Measurements from ENCODE around the gene NIPAL4. TPM values are rescaled to one million over a fixed set of nuclear protein-coding genes. Genes with fewer than 3 reads are reported as not detected.

NIPAL4 gene
- total RNA-seq, 1 experiment from 2014 or later = not detected

DNA sequence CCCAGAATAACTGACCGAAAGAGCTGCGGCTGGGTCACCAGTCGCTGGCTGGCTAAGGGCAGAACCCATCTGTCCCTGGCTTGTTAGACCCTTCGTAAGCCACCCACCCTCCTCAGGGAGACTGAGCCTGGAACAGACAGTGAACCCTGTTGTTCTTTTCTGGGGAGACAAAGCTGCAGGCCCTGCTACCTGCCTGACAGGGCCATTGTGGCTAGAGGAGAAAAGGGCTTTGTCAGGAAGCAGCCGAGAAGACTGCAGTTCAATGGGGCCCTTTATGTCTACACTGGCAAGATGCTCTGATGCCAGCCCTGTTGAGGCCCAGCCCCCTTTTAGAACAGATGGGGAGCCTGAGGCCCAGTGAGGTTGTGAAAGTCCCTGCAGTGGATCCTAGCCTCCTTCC, 3.7 kb upstream of the NIPAL4 start:
- in situ Hi-C loops (cut with HindIII; ENCODE audit: low pct_unique_long_range_greater_than_20kb, low sequenced_read_pairs) (no loop called here), intact Hi-C loops (cut with micrococcal nuclease; ENCODE audit: unreplicated experiment) (no loop called here)
- ChIA-PET POLR2A (no interaction called here), CTCF (no interaction called here)
- Histone ChIP-seq H3K4me3 (ENCODE audit: low read depth in 2 of 2, low read length in 2 of 2) (no peak overlapping the region), H3K27me3 (ENCODE audit: control insufficient read depth, insufficient read depth, low read length) (peaks cover 17% of the 10 kb centered on the region), H3K4me1 (ENCODE audit: control insufficient read depth, insufficient read depth, low read length) (no peaks in the 10 kb centered on the region), H3K36me3 (ENCODE audit: control insufficient read depth, insufficient read depth, low read length) (no peaks in the 10 kb centered on the region; the same call in 1 of the 2 replicates), H3K9me3 (ENCODE audit: control insufficient read depth, insufficient read depth, low read depth, low read length) (no peaks in the 10 kb centered on the region), H3K27ac (ENCODE audit: low read length) (no peak overlapping the region)
- DNase-seq (ENCODE audit: low read depth, low spot score) = no peak
- TF ChIP-seq, protein P1, sequence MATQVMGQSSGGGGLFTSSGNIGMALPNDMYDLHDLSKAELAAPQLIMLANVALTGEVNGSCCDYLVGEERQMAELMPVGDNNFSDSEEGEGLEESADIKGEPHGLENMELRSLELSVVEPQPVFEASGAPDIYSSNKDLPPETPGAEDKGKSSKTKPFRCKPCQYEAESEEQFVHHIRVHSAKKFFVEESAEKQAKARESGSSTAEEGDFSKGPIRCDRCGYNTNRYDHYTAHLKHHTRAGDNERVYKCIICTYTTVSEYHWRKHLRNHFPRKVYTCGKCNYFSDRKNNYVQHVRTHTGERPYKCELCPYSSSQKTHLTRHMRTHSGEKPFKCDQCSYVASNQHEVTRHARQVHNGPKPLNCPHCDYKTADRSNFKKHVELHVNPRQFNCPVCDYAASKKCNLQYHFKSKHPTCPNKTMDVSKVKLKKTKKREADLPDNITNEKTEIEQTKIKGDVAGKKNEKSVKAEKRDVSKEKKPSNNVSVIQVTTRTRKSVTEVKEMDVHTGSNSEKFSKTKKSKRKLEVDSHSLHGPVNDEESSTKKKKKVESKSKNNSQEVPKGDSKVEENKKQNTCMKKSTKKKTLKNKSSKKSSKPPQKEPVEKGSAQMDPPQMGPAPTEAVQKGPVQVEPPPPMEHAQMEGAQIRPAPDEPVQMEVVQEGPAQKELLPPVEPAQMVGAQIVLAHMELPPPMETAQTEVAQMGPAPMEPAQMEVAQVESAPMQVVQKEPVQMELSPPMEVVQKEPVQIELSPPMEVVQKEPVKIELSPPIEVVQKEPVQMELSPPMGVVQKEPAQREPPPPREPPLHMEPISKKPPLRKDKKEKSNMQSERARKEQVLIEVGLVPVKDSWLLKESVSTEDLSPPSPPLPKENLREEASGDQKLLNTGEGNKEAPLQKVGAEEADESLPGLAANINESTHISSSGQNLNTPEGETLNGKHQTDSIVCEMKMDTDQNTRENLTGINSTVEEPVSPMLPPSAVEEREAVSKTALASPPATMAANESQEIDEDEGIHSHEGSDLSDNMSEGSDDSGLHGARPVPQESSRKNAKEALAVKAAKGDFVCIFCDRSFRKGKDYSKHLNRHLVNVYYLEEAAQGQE (IDR thresholded peaks at IDR 0.05; ENCODE audit: insufficient read depth in 1 of 2, low read depth in 2 of 2, low read length in 1 of 2) = no peak
- TF ChIP-seq POLR2AphosphoS5 (IDR thresholded peaks at IDR 0.05; ENCODE audit: low read depth, low read length) = no peak
- TF ChIP-seq TCF7L2 (IDR thresholded peaks at IDR 0.05; ENCODE audit: low read depth, low read length) = no peak
- TF ChIP-seq, protein P2, sequence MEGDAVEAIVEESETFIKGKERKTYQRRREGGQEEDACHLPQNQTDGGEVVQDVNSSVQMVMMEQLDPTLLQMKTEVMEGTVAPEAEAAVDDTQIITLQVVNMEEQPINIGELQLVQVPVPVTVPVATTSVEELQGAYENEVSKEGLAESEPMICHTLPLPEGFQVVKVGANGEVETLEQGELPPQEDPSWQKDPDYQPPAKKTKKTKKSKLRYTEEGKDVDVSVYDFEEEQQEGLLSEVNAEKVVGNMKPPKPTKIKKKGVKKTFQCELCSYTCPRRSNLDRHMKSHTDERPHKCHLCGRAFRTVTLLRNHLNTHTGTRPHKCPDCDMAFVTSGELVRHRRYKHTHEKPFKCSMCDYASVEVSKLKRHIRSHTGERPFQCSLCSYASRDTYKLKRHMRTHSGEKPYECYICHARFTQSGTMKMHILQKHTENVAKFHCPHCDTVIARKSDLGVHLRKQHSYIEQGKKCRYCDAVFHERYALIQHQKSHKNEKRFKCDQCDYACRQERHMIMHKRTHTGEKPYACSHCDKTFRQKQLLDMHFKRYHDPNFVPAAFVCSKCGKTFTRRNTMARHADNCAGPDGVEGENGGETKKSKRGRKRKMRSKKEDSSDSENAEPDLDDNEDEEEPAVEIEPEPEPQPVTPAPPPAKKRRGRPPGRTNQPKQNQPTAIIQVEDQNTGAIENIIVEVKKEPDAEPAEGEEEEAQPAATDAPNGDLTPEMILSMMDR (IDR thresholded peaks at IDR 0.05) = no peak
- no peak for TF ChIP-seq SIN3A (IDR thresholded peaks at IDR 0.05; ENCODE audit: borderline replicate concordance, insufficient read depth, low read depth, low read length)
- ATAC-seq = no peak
- no TSS peak for BruUV-seq (replicated peaks)

DNA sequence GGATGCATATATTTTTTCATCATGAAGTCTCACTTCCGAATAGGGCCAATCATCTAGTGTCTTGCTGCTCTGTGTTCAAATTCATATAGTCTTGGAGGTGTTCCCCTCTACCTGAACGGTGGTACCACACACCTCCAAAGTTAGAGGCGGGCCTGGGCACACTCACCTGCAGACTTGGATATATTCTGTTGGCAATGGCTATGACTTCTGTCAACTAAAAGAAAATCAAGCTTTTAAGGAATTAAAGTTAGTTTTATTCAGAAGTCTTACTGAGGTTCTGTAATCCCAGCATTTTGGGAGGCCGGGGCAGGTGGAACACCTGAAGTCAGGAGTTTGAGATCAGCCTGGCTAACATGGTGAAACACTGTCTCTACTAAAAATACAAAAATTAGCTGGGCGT, 2.6 kb upstream of the NIPAL4 start:
- Histone ChIP-seq H3K36me3 (ENCODE audit: control insufficient read depth, insufficient read depth, low read length) (no peaks in the 10 kb centered on the region; the same call in 1 of the 2 replicates), H3K4me1 (ENCODE audit: control insufficient read depth, insufficient read depth, low read length) (no peaks in the 10 kb centered on the region), H3K27ac (ENCODE audit: low read length) (no peak overlapping the region), H3K4me3 (ENCODE audit: low read depth in 2 of 2, low read length in 2 of 2) (no peak overlapping the region), H3K27me3 (ENCODE audit: control insufficient read depth, insufficient read depth, low read length) (peaks cover 21% of the 10 kb centered on the region), H3K9me3 (ENCODE audit: control insufficient read depth, insufficient read depth, low read depth, low read length) (no peaks in the 10 kb centered on the region)
- BruUV-seq (replicated peaks) = no TSS peak
- ATAC-seq (no peak), DNase-seq (ENCODE audit: low read depth, low spot score) (no peak)
- intact Hi-C loops (cut with micrococcal nuclease; ENCODE audit: unreplicated experiment) = no loop called here
- TF ChIP-seq POLR2AphosphoS5 (IDR thresholded peaks at IDR 0.05; ENCODE audit: low read depth, low read length) = no peak
- TF ChIP-seq SIN3A (IDR thresholded peaks at IDR 0.05; ENCODE audit: borderline replicate concordance, insufficient read depth, low read depth, low read length) = no peak
- TF ChIP-seq, protein P1 (IDR thresholded peaks at IDR 0.05; ENCODE audit: insufficient read depth in 1 of 2, low read depth in 2 of 2, low read length in 1 of 2) = no peak
- no peak for TF ChIP-seq TCF7L2 (IDR thresholded peaks at IDR 0.05; ENCODE audit: low read depth, low read length)
- TF ChIP-seq, protein P2 (IDR thresholded peaks at IDR 0.05) = no peak
- CTCF ChIA-PET = no interaction called here
- in situ Hi-C loops (cut with HindIII; ENCODE audit: low pct_unique_long_range_greater_than_20kb, low sequenced_read_pairs) = no loop called here
- POLR2A ChIA-PET = no interaction called here
